Cardiac fibroblast (primary cell): ENCODE results near the gene SPEF2.

Experiments
- DNase-seq, 2 donors: peaks; one replicate each; pipeline versions ENCODE4 v3.0.0 to v3.0.0-alpha.2; 2010; ENCODE audit warnings: low read depth in 2 of 2
- H3K4me3 ChIP-seq, 2 donors: replicated peaks in 1 of 2; 1 replicate in 1 of 2; 2 replicates in 1 of 2; pipeline ENCODE4 v1.5.1; 2011; ENCODE audit warnings: low read depth in 2 of 2, low read length in 2 of 2, mild to moderate bottlenecking in 2 of 2, moderate library complexity in 1 of 2
- CTCF ChIP-seq: IDR thresholded peaks from one replicate; pipeline ENCODE4 v1.5.1; 2011; ENCODE audit warnings: low read depth, mild to moderate bottlenecking, low read length, inconsistent platforms

Gene SPEF2

GRCh38 chr5:35626553-35626952 lies 8.9 kb downstream of the SPEF2 start:
- no peak for DNase-seq
- TF ChIP-seq CTCF, result no peak

GRCh38 chr5:35634326-35634725 lies 16.7 kb downstream of the SPEF2 start:
- no peak overlapping the region for H3K4me3 ChIP-seq
- no peak for TF ChIP-seq CTCF
- DNase-seq, result no peak

More at GRCh38 chr5:35626553-35626952, 8.9 kb downstream of the SPEF2 start:
- H3K4me3 ChIP-seq, result no peak overlapping the region

- no peak overlapping the region for H3K4me3 ChIP-seq
- DNase-seq, result peak in 1 of 2 donors; percentile 50
- no peak for TF ChIP-seq CTCF
Observed at GRCh38 chr5:35640623-35641022, 23.0 kb downstream of the SPEF2 start.

- TF ChIP-seq CTCF, result no peak
- peak in 1 of 2 donors; percentile 19 for DNase-seq
- no peak overlapping the region for H3K4me3 ChIP-seq
Observed at GRCh38 chr5:35644543-35644942, 26.9 kb downstream of the SPEF2 start.

- DNase-seq, result no peak
- H3K4me3 ChIP-seq, result no peak overlapping the region
- TF ChIP-seq CTCF, result no peak
Observed at GRCh38 chr5:35647128-35647527, 29.5 kb downstream of the SPEF2 start.

- H3K4me3 ChIP-seq, result no peak overlapping the region
- TF ChIP-seq CTCF, result no peak
- DNase-seq, result no peak
Observed at GRCh38 chr5:35647712-35648111, 30.0 kb downstream of the SPEF2 start.
